ENCODE results near the gene PRKAG1. TPM values are rescaled to one million over a fixed set of nuclear protein-coding genes. Genes with fewer than 3 reads are reported as not detected.
A peak's percentile ranks its signal among the peaks of the same experiment; 100 is the strongest.

The PRKAG1 gene
- total RNA-seq, 1 experiment from 2014 or later, result 71.9 TPM

DNA sequence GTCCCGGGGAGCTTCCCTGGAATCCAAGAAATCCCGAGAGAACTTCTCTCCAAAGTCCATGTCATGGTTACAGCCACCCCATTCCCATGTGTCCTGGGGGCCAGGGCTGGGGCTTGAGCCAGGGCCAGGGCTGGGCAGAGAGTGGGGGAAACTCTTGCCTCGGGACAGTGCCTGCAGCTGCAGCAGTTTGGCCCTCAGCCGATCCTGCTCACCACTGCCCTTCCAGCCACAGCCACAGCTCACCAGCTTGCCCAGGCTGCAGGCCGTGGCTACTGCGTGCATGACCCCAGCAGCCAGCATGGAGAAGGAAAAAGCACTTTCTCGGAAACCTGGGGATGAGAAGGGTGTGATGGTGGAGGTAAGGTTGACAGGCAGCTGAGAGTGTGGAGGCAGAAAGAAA, 50.6 kb downstream of the PRKAG1 start:
- no peak for DNase-seq (ENCODE audit: low spot score)

DNA sequence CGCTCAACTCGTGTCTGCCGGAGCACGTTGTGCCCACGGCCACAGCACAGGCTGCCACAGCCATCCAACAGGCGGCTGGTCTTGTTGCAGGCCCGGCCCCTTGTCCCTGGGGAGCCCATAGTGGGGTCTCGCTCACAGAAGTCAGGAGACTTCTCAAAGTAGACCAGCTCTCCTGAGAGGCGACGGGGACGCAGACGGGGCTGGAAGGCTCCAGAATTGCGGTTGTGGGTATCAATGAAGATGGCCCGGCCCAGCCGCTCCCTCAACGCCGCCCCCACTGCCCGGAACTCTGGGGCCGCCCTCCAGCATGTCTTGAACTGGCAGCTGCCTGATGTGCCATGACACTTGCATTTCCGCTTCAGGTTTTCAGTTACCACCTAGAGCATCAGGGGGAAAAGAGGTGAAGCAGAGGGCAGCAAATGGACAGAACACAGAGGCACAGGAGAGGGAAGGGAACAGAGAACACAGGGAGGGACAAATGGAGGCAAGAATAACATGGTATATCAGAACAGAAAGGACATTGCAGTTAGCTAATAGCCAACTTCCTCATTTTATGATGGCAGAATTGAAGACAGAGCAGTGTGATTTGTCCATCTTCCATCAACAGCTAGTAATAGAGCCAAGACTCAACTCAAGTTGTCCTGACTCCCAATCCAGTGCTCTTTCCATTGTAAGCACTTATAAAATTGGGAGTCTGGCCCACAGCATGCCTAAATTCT, 52.2 kb downstream of the PRKAG1 start:
- DNase-seq (ENCODE audit: low spot score), result no peak

DNA sequence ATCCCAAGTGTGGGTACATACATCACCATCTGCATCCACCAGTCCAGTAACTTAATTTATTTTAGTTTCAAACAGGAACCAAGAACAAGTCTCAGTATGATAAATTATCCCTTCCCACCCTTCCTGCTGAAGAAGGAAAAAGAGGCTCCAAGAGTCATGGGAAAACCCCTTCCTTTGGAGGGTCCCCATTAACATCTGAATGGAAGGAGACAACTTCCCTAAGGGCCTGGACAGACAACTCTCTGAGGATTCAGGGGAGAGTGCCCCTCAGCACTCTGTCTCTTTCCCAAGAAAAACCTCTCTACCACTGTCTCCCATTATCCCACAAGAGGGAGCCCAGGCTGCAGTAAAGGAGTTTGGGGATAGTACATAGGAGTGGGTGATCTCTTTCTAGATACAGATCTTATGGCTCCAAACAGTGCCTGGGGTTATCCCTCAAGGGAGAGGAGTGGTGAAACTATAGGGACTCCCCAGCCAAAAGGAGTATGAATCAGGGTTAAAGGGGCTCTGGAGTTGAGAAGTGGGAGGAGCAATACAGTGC, 53.2 kb downstream of the PRKAG1 start:
- DNase-seq (ENCODE audit: low spot score), result peak; percentile 16

DNA sequence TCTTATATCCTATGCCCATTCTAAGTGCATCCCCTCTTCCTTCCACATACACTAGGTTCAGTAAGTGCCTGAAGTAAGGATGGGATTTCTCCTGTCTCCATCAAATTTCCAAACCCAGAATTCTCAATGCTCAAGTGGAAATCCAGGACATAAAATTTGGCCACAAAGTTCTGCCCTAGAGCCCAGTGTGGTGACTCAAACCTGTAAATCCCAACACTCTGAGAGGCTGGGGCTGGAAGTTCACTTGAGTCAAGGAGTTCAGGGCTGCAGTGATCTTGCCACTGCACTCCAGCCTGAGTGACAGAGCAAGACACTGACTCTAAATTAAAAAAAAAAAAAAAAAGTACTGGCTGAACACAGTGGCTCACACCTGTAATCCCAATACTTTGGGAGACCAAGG, 56.8 kb downstream of the PRKAG1 start:
- no peak for DNase-seq (ENCODE audit: low spot score)

DNA sequence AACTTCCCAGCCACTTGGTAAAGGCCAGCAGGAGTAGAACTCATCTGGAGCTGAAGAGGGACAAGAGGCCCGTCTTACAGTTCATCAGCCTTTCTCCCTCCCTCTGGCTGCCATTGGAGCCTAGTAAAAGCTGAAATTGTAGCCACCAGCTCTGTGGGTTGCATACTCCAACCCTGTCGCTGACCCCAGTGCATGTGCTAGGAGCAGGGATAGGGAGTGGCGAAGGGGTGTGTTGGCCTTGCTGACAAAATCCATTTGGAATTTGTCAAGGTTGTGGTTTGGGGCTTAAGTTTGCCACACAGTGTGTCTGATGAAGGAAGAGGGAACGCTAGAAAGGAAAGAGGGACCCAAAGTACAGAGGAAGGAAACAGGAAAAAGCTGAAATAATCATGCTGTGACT, 57.2 kb downstream of the PRKAG1 start:
- peak; percentile 43 for DNase-seq (ENCODE audit: low spot score)

DNA sequence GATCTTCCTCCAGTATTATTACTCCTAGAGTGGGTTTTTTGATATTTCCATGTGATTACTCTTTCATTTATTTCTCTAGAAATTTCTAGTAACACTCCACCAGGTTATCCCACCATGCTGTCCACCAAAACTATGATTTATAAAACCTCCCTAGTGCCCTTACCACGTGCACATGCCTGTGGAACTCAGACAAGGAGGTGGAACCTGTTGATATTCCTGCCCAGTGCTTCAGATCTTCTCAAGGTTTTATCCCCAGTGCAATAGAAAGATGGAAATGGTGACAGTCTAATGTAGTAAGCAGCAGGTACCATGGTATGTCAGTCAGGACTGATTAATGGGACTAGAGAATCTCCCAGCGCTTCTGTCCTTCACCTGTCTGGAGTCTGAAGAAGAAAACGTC, 57.7 kb downstream of the PRKAG1 start:
- DNase-seq (ENCODE audit: low spot score), result no peak

DNA sequence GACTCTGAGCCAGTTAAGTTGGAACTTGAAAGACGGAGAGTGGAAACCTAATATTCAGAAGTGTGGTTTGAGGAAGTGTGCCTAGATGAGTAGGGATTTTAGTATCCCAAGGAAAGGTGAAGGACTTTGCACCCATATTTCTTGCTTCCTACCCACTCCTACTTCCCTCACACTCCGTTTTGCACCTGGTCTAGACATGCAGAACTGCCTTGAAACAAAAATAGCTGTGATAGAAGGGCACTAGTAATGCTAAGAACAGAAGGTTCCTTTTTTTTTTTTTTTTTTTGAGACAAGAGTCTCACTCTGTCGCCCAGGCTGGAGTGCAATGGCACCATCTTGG, 60.6 kb downstream of the PRKAG1 start:
- DNase-seq (ENCODE audit: low spot score), result no peak

DNA sequence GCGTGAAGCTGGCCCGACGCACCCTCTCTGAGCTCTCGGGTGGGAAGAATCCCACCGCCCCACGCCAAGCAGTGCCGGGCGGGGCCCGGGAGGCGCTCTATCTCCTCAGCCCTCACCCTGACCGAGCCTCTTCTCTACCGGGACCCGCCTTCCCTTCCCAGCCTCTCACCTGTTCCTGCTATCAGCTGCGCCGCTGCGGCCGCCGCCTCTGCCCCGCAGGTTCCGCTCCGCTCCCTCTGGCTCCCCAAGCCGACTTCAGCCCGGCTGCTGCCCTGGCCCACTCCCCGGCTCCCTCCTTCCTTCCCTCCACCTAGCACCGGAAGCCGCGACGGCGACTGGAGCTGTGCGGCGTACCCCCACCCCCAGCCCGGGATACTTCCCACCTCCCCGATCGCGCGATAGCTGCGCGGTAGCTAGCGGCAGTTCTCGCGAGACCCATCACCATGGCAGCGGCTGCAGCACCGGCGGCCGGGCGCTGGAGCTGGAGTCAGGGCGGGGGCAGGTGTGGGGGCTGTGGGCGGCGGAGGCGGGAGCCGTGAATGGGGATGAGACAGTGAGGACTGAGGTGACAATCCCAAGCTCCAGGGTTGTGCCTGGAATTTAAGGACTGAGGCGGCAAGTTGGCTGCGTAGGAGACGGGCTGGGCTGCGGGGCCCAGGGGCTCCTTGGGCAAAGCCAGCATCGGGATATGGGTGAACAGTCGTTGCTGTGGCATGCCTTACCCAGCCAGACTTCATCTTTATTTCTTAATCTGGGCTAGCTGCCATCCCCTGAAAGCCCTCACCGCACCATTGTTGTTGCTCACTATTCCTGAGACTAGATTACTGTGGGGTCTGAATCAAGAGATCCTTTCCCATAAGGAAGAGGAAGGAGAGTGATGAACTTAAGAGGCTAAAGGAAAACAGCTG, 61.2 kb downstream of the PRKAG1 start, which contains the start of gene ARF3:
TSS of gene ARF3 (minus strand) at position 347 of the 908 bp plus-strand sequence. CDS start 16,392 bp downstream, outside the sequence.
- peak; percentile 86 for DNase-seq (ENCODE audit: low spot score)

DNA sequence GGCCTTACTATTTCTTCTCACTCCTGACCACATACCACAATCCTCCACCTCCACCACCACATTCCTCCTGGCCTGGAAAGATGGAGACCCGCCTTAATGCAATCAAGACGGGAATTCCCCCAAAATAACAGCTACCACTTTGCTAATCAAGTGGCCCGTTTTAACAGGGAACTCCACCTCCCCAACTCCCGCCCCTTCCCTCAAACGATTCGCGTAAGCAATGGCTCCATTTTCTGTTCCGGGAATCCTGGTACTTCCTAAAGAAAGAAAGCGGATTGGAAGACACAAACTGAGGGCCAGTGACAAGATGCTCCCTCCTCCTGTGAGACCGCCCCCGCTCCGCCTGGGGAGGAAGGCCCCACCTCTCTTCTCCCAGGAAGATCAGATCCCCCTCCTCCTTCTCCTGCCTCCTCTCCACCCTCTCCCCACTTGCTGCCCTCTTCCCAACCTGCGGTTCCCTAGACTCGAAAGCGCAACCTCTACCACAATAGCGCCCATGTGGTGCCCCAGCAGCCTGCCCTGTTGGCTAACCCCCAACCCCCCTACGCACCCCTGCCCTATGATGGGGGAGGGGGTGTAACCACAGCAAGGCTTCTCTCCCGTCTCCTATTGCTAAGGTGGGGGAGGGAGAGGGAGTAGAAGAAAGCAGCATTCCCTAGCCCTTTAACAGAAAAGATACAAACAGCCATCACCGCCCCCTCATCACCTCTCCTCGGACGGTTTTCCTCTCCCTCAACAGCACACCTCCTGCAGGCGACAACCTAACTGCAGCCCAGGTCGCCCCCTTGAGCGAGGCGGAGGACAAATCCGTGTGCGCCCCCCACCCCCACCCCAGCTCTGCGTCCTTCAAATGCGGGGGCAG, 62.1 kb downstream of the PRKAG1 start:
- peak; percentile 96 for DNase-seq (ENCODE audit: low spot score)

DNA sequence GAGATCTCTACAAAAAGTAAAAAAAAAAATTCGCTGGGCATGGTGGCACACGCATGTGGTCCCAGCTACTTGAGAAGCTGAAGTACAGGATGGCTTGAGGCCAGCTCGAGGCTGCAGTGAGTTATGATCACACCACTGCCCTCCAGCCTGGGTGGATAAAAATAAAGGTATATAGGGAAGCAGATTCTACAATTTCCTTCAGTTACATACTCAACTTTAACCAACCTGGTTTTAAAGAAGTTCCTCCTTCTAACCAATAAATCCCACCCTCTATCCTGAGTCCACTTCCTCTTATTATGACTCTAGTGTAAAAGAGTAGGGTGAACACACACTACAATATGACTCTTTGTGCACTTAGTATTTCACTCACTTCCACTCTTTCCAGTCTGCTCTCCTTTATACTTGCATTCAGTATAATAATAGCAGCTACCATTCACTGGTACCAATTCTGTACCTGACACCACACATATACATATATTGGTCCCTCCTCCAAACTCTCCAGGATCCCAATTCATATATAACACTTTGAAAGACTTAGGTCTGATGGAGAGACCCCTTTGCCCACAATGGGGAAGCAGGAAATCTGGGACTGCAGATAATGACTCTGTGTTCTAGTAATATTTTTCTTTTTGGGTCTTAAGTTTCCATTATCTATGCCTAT, 63.6 kb downstream of the PRKAG1 start:
- DNase-seq (ENCODE audit: low spot score), result no peak

DNA sequence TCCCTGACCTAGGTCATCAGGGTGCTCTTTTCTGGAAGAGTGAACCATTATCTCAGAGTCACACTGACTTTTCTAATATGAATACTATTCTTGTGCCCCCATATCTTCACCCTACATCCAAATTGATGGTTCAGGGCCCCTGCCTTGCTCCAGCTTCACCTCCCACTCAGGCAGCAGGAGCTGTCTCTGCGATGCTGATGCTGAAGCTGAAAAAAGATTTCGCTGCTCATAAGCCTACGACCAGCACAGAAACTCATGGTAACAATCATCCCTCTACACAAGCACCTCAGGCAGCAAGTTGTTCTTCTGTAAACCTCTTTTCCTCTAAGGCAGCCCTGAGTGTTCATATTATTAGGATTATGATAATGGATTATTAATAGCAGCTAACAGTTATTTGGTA, 64.5 kb downstream of the PRKAG1 start:
- DNase-seq (ENCODE audit: low spot score), result no peak

DNA sequence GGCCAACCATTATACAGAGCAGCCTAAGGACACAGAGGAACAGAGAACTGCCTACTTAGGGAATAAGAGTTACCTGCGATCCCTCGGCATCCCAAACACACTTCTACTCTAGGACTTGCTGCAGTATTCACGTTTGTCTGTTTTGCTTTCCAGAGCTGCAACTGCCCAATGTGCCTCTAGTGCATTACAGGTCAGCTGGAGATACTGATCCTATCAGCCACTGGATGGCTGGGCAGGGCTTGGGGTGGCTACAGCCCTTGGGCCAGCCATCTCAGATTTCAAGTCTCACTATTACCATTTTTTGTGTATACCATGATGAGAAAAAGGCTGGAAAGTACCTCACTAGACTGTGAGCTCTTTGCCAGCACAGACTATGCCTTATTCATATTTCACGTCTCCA, 65.9 kb downstream of the PRKAG1 start:
- DNase-seq (ENCODE audit: low spot score), result no peak

Other genes with a start within 250 kb of the PRKAG1 start
- gene ADCY6, start 229.7 kb downstream of the PRKAG1 start, total RNA-seq (2014; rRNA removed; shearing (Covaris generic)), result 13.1 and 14.5 TPM in 2 replicates
- gene CACNB3, start 200.3 kb downstream of the PRKAG1 start, total RNA-seq (2014; rRNA removed; shearing (Covaris generic)), result 11.7 and 20.4 TPM in 2 replicates
- gene DDX23, start 166.6 kb downstream of the PRKAG1 start, total RNA-seq (2014; rRNA removed; shearing (Covaris generic)), result 105 and 114 TPM in 2 replicates
- 0.12 and 0.24 TPM in 2 replicates for gene RND1, start 152.9 kb downstream of the PRKAG1 start, total RNA-seq (2014; rRNA removed; shearing (Covaris generic))
- 2.8 and 3.3 TPM in 2 replicates for gene FKBP11, start 93.3 kb downstream of the PRKAG1 start, total RNA-seq (2014; rRNA removed; shearing (Covaris generic))
- 51.9 and 78.9 TPM in 2 replicates for gene ARF3, start 61.3 kb downstream of the PRKAG1 start, total RNA-seq (2014; rRNA removed; shearing (Covaris generic))
- gene WNT10B, start 47.0 kb downstream of the PRKAG1 start, total RNA-seq (2014; rRNA removed; shearing (Covaris generic)), result 0.36 and 1.5 TPM in 2 replicates
- gene WNT1, start 40.5 kb downstream of the PRKAG1 start, total RNA-seq (2014; rRNA removed; shearing (Covaris generic)), result not detected in 2 replicates
- 0.03 and 0.19 TPM in 2 replicates for gene DDN, start 19.4 kb downstream of the PRKAG1 start, total RNA-seq (2014; rRNA removed; shearing (Covaris generic))
- gene KMT2D, start 42.0 kb upstream of the PRKAG1 start, total RNA-seq (2014; rRNA removed; shearing (Covaris generic)), result 17.2 and 41.4 TPM in 2 replicates
- gene RHEBL1, start 51.2 kb upstream of the PRKAG1 start, total RNA-seq (2014; rRNA removed; shearing (Covaris generic)), result 1.2 and 8.0 TPM in 2 replicates
- not detected in 2 replicates for gene DHH, start 76.0 kb upstream of the PRKAG1 start, total RNA-seq (2014; rRNA removed; shearing (Covaris generic))
- gene LMBR1L, start 92.1 kb upstream of the PRKAG1 start, total RNA-seq (2014; rRNA removed; shearing (Covaris generic)), result 16.4 and 21.4 TPM in 2 replicates
- gene TUBA1B, start 112.6 kb upstream of the PRKAG1 start, total RNA-seq (2014; rRNA removed; shearing (Covaris generic)), result 2,613 and 2,957 TPM in 2 replicates
- 884 and 1,296 TPM in 2 replicates for gene TUBA1A, start 170.3 kb upstream of the PRKAG1 start, total RNA-seq (2014; rRNA removed; shearing (Covaris generic))
- gene TUBA1C, start 246.3 kb upstream of the PRKAG1 start, total RNA-seq (2014; rRNA removed; shearing (Covaris generic)), result 1,111 and 1,563 TPM in 2 replicates